ENCODE measurements around the gene DYSF.

Gene DYSF

DNA sequence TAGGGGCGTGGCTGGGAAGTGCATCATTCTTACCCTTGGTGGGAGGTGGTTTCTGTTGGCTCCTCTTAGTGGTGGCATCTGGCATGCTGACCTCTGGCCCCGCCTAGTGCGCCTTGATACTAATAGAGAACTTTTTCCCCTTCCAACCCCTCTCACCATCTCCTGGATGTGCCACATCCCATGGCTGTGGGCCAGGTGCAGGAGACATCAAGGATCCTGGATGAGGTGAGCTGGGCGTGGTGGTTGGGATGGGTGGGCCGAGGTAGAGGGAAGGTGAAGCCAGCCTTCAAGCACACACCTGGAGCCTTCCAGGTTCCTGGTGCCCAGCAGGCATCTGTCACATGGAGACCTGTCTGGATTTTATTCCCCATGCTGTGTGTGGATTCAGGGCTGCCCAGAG, 149.2 kb downstream of the DYSF start:
- H3K4me3 ChIP-seq (ENCODE audit: low read depth, low read length): no peak overlapping the region
- TF ChIP-seq, protein P1, sequence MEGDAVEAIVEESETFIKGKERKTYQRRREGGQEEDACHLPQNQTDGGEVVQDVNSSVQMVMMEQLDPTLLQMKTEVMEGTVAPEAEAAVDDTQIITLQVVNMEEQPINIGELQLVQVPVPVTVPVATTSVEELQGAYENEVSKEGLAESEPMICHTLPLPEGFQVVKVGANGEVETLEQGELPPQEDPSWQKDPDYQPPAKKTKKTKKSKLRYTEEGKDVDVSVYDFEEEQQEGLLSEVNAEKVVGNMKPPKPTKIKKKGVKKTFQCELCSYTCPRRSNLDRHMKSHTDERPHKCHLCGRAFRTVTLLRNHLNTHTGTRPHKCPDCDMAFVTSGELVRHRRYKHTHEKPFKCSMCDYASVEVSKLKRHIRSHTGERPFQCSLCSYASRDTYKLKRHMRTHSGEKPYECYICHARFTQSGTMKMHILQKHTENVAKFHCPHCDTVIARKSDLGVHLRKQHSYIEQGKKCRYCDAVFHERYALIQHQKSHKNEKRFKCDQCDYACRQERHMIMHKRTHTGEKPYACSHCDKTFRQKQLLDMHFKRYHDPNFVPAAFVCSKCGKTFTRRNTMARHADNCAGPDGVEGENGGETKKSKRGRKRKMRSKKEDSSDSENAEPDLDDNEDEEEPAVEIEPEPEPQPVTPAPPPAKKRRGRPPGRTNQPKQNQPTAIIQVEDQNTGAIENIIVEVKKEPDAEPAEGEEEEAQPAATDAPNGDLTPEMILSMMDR (IDR thresholded peaks at IDR 0.05; ENCODE audit: low read depth, low read length, missing control alignments): no peak
- no peak for DNase-seq (ENCODE audit: low read depth)

DNA sequence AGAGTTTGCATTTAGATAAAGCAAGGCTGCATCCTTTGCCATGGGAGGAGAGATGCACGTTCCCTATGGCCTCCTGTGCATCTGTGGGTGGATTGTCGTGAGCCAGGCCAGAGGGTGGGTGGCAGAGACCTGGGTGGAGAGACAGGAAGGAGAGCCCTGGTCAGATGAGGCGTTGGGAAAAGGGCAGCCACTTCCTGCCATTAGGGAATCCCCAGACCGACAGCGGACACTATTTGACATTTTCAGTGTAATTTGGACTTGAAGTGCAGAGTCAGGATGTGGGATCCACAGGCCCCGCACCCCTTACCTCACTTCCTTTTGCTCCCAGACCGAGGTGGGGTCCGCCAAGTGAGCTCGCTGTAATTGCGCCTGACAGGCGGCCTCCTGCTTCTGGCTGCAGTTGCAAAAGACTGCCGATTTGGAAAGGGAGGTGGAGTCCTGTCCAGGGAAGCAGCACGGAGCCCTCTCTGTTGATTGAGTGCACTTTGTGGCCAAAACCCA, 150.0 kb downstream of the DYSF start:
- no peak overlapping the region for H3K4me3 ChIP-seq (ENCODE audit: low read depth, low read length)
- no peak for DNase-seq (ENCODE audit: low read depth)

DNA sequence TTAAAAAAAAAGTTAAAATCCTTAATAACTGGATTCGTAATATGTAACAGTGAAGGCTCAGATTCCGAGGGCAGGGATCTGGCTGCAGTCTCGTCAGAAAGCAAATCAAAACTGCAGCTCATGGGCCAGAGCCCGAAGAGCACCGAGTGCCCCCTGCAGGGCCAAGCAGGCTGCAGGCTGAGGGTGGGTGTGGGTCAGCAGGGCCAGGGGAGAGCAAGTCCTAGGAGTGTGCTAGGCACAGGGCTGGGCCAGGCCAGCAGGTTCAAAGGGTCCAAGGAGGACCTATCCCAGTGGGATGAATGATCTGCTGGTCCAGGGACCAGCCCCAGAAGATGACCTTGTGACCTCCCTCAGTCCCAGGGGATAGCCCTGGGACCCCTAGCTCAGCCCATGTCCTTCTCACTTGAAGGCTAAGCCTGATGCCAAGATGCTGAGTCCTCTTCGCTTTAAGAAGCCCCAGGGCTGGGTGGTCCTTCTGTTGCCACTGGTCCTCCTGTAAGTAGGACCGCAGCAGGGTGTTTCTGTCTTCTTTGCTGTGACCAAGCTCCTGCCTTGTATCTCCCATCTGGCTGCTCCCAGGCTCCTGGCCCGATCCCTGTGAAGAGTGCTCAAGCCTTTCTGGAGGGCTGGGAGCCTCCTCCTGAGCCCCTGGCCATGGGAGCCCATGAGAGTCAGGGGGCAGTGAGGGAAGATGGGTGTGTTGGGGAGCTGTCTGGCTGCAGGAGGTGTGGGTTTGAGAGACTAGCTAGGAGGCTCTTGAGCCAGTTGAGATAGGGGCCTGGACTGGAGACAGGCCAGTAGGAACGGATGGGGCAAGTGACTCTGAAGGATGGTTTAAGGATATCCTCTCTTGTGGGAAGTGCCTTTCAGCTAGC, 150.7 kb downstream of the DYSF start:
- TF ChIP-seq, protein P1 (IDR thresholded peaks at IDR 0.05; ENCODE audit: low read depth, low read length, missing control alignments): no peak
- no peak for DNase-seq (ENCODE audit: low read depth)
- H3K4me3 ChIP-seq (ENCODE audit: low read depth, low read length): no peak overlapping the region

More for the DNA sequence above, 150.0 kb downstream of the DYSF start:
- TF ChIP-seq, protein P1 (IDR thresholded peaks at IDR 0.05; ENCODE audit: low read depth, low read length, missing control alignments): no peak

DNA sequence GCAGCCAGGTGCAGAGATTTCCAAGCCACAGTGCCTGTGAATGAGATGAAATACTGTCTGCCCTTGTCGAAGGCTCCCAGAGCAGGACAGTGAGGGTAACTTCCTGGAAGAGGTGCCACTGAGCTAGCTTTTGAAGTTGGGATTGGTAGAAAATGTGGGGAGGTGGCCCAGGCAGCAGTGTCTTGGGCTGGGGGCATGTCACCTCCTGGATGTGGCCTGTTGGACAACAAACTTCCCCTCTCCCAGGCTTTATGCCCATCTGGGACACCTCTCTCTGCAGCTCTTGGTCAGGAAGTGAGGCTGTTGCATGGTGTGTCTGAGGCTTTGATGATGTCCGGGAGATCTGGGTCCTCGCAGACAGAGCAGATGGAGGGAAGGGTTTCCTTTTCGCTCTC, 151.4 kb downstream of the DYSF start:
- DNase-seq (ENCODE audit: low read depth): no peak
- TF ChIP-seq, protein P1 (IDR thresholded peaks at IDR 0.05; ENCODE audit: low read depth, low read length, missing control alignments): no peak
- H3K4me3 ChIP-seq (ENCODE audit: low read depth, low read length): no peak overlapping the region

DNA sequence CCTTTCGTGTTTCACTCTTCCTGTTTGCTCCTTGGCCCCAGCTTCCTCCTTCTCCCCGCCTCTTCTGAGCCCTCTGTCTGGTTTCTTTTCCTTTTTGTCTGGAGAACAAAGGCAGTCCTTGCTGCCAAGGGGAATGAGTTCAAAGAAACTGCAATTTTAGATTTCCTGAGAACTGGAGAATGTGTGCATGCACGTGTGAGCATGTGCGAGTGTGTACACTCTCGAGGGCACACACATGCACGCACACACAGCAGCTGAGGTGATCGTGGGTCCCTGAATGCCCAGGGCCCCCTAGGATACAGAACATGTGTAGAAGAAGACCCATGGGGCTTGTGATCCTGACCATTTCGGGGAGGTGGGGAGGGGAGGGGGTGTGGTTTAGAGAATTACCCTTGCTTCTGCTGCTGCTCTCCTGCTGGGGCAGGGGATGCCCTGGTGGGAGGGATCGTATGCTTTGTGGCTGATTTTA, 151.8 kb downstream of the DYSF start:
- H3K4me3 ChIP-seq (ENCODE audit: low read depth, low read length): no peak overlapping the region
- DNase-seq (ENCODE audit: low read depth): no peak

DNA sequence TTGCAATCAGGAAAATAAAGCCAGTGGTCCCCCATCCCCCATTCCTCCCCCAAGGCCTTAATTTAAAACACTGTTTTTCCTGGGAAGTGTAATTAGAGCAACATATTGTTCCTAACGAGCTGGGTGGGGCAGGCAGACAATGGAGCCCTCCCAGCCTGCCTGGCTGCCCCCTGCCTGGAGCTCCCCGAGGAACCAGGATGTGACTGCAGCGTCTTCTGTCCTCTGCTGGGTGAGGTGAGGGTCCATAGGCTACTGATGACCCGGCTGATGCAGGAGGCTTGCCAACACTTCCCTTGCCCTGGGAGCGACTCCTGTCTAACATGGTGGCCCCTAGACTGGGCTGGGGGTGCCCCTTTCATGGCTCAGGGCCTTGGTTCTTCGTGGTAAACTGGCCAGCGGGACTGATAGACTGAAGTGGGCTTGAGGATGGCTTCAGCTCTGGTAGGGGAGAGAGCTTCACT, 152.4 kb downstream of the DYSF start:
- TF ChIP-seq, protein P1 (IDR thresholded peaks at IDR 0.05; ENCODE audit: low read depth, low read length, missing control alignments): no peak
- no peak for DNase-seq (ENCODE audit: low read depth)

More for the DNA sequence above, 151.8 kb downstream of the DYSF start:
- TF ChIP-seq, protein P1 (IDR thresholded peaks at IDR 0.05; ENCODE audit: low read depth, low read length, missing control alignments): no peak

More for the DNA sequence above, 152.4 kb downstream of the DYSF start:
- no peak overlapping the region for H3K4me3 ChIP-seq (ENCODE audit: low read depth, low read length)
